ENCODE measurements around the gene REST. TPM values are rescaled to one million over a fixed set of nuclear protein-coding genes. Genes with fewer than 3 reads are reported as not detected.
"Not testable (repeated sequence)": the region's sequence is repeated elsewhere in the genome, so short reads cannot be mapped to it uniquely, and the experiment has no call there.

The REST gene, protein sequence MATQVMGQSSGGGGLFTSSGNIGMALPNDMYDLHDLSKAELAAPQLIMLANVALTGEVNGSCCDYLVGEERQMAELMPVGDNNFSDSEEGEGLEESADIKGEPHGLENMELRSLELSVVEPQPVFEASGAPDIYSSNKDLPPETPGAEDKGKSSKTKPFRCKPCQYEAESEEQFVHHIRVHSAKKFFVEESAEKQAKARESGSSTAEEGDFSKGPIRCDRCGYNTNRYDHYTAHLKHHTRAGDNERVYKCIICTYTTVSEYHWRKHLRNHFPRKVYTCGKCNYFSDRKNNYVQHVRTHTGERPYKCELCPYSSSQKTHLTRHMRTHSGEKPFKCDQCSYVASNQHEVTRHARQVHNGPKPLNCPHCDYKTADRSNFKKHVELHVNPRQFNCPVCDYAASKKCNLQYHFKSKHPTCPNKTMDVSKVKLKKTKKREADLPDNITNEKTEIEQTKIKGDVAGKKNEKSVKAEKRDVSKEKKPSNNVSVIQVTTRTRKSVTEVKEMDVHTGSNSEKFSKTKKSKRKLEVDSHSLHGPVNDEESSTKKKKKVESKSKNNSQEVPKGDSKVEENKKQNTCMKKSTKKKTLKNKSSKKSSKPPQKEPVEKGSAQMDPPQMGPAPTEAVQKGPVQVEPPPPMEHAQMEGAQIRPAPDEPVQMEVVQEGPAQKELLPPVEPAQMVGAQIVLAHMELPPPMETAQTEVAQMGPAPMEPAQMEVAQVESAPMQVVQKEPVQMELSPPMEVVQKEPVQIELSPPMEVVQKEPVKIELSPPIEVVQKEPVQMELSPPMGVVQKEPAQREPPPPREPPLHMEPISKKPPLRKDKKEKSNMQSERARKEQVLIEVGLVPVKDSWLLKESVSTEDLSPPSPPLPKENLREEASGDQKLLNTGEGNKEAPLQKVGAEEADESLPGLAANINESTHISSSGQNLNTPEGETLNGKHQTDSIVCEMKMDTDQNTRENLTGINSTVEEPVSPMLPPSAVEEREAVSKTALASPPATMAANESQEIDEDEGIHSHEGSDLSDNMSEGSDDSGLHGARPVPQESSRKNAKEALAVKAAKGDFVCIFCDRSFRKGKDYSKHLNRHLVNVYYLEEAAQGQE
- 48.3 TPM for total RNA-seq

DNA sequence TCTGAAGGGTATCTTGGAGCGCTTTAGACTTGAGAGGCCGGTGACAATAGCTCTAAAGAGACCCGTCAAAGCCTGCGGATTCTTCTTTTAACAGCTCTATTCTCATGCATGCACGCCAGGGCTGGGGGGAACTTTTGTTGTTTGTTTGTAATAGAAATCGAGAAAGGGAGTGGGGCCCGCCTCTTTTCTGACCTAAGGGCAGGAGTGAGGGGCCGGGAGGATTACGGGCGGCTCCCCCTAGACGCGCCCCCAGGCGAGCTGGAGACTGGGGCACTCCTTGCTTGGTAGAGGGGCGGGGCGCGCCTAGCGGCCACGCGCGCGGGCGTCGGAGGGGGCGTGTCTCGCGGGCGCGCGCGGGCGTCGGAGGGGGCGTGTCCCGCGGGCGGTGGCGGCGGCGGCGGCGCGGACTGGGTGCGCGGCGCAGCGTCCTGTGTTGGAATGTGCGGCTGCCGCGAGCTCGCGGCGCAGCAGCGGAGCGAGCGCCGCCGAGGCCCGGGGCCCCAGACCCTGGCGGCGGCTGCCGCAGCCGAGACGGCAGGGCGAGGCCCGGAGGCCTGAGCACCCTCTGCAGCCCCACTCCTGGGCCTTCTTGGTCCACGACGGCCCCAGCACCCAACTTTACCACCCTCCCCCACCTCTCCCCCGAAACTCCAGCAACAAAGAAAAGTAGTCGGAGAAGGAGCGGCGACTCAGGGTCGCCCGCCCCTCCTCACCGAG, at the start of gene REST:
Gene REST (plus strand): TSS at position 412 of the 717 bp plus-strand sequence. CDS start 2,739 bp downstream, outside the sequence.
- DNase-seq (ENCODE audit: low spot score), result peak; percentile 75

GRCh38 chr4:56859841-56860240, 47.9 kb upstream of the REST start:
- no peak for DNase-seq (ENCODE audit: low spot score)

- no peak for DNase-seq (ENCODE audit: low spot score)
Measured at GRCh38 chr4:56860781-56861180, 46.9 kb upstream of the REST start.

DNA sequence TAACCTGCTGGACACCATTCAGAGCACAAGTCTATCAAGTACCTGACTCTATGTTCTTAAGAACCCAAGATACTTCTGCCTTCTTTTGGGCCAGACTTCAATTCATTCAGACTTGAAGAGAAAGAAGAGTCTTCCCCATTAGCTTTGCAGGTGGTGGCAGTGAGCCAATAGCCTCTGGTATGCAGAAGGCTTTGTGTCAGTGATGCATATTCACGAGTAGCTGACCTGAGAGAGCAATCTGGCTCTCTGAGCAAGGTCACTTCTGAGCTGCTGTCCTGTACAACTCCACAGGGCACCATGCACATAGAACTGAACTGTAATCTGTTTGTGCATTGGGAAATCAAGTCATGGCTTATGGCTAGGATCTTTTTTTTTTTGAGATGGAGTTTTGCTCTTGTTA, 46.3 kb upstream of the REST start:
- no peak for DNase-seq (ENCODE audit: low spot score)

DNA sequence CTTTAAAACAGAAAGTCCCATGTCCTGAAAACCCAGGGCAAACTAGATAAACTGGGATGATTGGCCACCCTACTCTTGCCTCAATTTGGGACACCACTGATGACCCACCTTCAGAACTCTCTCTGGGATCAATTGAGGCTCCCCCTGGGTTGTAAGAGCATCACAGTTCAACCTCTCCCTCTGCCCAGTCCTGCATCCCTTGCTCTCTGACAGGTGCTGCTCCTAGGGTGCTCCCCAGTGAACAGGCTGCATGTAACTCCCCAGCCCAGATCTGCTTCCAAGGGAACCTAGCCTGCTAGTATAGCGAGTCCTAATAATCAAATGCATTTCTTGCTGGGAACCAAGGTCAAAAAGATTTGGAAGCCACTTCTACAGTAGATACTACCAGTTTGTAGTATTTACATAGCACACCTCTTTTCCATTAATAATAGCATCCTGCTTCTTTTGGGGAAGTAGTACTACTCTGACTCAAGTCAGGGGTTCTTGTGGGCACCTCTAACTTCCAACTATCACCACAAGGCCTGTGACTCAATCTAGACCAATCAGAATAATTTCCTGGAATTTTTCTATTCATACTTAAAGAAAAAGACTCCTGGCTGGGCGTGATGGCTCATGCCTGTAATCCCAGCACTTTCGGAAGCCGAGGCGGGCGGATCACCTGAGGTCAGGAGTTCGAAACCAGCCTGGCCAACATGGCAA, 44.1 kb upstream of the REST start:
- DNase-seq (ENCODE audit: low spot score), result no peak

- DNase-seq (ENCODE audit: low spot score), result no peak
Measured at GRCh38 chr4:56870946-56871345, 36.8 kb upstream of the REST start.

GRCh38 chr4:56871371-56871866, 36.3 kb upstream of the REST start:
- DNase-seq (ENCODE audit: low spot score), result no peak

- no peak for DNase-seq (ENCODE audit: low spot score)
Measured at GRCh38 chr4:56874166-56874565, 33.5 kb upstream of the REST start.

DNA sequence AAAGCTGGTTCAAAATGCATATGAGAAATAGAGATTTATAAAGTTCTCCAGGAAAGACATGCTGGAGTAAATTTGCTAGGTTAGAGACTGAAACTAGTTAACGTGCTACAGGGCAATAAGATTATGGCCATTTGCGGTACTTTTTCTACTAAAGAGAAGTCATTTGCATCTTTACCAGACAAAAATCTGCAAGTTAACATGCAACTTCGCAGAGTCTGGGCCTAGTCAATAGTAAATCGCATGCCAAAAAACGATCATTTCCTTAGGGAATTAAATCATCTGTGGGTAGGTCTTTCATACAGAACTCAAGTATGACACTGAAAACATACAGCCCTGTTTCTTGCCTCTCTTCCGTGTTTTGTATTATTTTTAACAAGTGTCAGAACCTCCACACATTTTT, 32.8 kb upstream of the REST start:
- DNase-seq (ENCODE audit: low spot score), result no peak

DNA sequence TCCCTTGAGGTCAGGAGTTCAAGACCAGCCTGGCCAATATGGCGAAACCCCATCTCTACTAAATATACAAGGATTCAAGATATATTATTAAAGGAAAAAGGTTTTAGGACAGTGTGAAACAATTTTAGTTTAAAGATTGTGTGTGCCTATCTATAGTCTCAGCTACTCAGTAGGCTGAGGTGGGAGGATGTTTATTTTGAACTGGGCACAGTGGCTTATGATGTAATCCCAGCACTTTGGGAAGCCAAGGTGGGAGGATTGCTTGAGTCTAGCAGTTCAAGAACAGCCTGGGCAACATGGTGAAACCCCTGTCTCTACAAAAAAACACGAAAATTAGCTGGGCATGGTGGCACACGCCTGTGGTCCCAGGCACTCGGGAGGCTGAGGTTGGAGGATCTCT, 31.4 kb upstream of the REST start:
- no peak for DNase-seq (ENCODE audit: low spot score)

DNA sequence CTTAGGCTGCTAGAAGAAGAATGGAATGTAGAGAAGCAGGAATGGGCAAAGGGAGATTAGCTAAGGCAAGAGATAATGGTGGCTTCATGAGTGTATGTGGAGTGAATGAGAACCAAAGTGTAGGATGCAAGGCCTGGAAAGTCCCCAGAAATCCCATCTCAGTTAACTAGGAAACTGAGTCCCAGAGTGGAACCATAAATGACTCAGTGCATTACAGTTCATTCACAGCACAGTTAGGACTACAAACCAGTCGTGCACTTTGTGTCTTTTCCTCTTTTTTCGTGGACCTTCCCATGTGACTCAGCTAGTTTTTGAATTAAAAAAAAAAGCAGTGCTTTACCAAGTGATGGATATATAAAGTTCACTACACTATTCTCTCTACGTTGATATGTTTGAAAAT, 27.7 kb upstream of the REST start:
- DNase-seq (ENCODE audit: low spot score), result no peak

DNA sequence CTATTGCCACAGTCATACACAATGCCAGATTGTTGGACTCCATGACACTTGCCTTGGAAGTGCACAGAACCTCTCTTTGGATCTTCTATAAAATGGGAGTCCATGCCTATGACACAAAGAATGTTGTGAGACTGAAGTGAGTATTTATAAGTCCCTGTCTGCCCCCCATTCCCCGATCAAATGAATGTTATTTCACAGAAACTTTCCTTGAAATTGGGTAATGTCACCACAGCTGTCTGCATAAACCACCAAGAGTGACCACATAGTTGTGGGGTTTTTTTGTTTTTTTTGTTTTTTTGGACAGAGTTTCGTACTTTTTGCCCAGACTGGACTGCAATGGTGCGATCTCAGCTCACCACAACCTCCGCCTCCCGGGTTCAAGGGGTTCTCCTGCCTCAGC, 27.1 kb upstream of the REST start:
- no peak for DNase-seq (ENCODE audit: low spot score)

- DNase-seq (ENCODE audit: low spot score), result not testable (repeated sequence)
Measured at GRCh38 chr4:56884511-56884910, 23.2 kb upstream of the REST start.

- no peak for DNase-seq (ENCODE audit: low spot score)
Measured at GRCh38 chr4:56892691-56893090, 15.0 kb upstream of the REST start.

DNA sequence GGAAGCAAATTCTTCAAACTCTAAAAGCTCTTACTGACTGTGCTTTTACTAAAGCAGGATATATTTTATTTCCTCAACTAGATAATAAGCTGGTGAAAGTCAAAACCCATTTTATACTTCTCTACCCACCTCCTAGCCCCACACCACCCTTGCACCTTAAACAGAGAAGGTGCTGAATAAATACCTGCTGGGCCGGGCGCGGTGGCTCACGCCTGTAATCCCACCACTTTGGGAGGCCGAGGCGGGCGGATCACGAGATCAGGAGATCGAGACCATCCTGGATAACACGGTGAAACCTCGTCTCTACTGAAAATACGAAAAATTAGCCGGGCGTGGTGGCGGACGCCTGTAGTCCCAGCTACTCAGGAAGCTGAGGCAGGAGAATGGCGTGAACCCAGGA, 9.9 kb upstream of the REST start:
- DNase-seq (ENCODE audit: low spot score), result not testable (repeated sequence)

DNA sequence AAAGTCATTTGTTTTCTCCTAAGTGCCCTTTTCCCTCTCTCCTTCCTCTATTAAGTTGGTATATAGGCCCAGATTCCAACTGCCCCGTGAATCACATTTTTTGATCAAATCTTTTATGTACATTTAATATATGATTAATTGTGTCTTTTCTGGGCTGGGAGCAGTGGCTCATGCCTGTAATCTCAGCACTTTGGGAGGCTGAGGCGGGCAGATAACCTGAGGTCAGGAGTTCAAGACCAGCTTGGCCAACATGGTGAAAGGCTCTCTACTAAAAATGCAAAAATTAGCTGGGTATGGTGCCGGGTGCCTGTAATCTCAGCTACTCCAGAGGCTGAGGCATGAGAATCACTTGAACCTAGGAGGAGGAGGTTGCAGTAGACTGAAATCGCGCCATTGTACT, 7.5 kb upstream of the REST start:
- not testable (repeated sequence) for DNase-seq (ENCODE audit: low spot score)

DNA sequence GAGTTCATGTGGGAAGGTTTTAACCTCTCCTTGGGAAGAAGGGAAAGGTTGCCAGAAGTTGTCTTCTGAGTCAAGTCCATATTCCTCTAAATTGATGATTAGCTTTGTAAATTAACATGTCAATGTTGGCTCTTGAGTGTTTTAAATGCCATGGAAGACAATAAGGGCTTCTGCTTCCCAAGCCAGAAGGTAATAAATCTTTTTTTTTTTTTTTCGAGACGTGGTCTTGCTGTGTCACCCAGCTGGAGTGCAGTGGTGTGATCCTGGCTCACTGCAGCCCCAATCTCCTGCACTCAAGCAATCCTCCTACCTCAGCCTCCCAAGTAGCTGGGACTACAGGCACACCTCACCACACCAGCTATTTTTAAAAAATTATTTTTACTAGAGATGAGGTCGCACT, 5.0 kb upstream of the REST start:
- DNase-seq (ENCODE audit: low spot score), result no peak

DNA sequence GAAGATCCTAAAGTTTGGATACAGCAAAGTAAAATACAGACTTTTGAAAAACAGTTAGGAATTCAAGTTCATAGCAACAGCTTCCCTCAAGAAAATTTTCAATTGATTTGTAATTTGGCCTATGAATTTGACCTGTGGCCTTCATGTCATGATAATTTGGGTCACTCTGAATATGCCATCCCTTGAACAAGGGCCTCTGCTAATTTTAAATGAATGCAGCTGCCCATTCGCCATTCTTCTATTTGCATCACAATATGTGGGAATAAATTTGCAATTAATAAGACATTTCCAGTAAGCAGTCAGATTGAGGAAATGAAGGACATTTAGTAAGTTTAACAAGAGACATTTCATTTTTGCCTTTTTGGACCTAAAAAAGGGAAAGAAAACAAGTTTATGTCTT, 1.9 kb upstream of the REST start:
- DNase-seq (ENCODE audit: low spot score), result no peak

DNA sequence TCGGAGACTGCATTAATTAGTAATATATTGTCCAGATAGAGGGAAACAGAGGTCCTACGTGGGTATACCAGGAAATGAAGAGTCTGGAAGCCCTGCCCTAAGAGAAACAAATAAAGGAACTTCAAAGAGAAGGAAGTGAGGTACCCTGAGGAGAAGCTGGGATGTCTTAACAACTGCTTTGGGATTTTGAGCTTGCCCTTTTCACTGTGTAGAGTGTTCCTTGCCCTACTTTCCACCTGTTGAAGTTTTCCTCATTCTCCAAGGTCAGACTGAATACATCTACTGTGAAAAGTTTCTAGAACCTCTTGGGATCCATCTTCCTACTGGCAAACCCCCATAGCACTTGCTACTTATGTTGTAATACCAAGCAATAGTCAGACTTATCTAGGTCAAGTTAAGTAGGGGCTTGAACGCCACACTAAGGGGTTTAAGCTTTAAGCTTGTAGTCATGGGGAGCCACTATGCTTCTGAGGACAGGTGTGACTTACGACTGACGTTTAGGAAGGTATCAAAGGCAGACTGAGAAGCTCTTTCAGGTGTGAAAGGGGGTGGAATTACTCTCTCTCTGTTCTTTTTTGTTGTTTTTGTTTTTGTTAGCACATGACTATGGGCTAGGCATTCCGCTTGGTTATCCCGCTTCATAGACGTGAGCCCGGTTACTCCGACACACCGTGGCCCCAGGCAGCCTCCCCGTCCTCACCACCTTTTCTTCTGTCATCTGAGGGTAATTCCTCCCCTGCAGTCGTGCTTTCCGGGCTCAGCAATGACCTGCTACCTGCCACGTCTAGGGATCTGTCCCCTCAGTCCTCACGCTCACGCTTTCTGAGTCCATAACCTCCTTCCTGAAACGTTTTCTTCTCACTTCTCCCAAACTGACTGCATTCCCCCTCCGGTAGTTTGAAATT, 959 bp upstream of the REST start:
- no peak for DNase-seq (ENCODE audit: low spot score)
